Esophagus squamous epithelium (tissue), 4 donors: ENCODE results near the gene ATXN1.

Experiments used
- CTCF ChIP-seq, 6 experiments: fragments of 450-650 bp in 4 of 6; fragments of 200-600 bp in 2 of 6; sonication (generic) in 2 of 6; IDR thresholded peaks; one replicate each; pipeline ENCODE4 v1.5.1; 2016 to 2019; ENCODE audit warnings: antibody characterized with exemption in 6 of 6, mild to moderate bottlenecking in 4 of 6, moderate library complexity in 4 of 6
- POLR2A ChIP-seq, 4 donors: fragments of 450-650 bp; IDR thresholded peaks; one replicate each; pipeline ENCODE4 v1.6.1; 2017; ENCODE audit warnings: antibody characterized with exemption in 4 of 4, mild to moderate bottlenecking in 4 of 4, moderate library complexity in 3 of 4

DNA sequence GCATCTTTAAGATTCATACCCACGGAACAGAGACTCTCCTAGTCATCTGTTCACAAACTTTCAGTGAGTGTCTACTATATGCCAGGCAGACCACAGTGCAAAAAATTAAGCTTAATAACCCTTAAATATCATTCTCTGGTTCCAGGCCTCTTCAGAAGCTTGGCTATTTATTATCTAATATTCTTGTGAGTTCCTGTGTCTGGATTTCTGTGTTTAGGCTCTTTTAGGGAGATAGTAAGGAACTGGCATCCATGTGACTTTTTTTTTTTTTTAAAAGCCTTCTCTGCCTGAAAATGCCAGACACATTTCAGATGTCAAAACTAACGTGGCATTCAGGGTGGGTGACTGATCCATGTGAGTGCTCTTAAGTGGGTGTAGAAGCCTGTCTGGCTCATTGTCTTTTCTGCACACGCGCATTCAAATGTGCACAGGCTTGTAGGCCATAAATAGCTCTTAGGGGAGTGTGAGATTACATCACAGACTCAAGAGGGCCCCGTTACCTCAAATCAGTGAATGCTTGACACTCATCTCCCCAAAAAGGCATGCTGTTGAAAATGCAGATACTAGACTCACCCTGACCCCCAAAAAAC is 380.9 kb downstream of the ATXN1 start:
- TF ChIP-seq POLR2A (IDR thresholded peaks at IDR 0.05) (no peak), CTCF (IDR thresholded peaks at IDR 0.05) (no peak)
